GM23338 (cell line): Measurements from ENCODE around the gene POMP. TPM values are rescaled to one million over a fixed set of nuclear protein-coding genes. Genes with fewer than 3 reads are reported as not detected.

Experiments
- ATAC-seq: fragments of 200-7000 bp; cut with Tn5 transposase; 3 replicates; pipeline ENCODE4 v1.9.1; 2020
- DNase-seq: peaks from one replicate; pipeline ENCODE4 v3.0.0-alpha.2; 2015; ENCODE audit warnings: low spot score
- H2AFZ ChIP-seq: fragments of 200-600 bp; sonication (generic); 2 replicates; pipeline ENCODE4 v1.8.0; 2016; ENCODE audit warnings: antibody characterized with exemption, mild to moderate bottlenecking, moderate library complexity
- H3F3A ChIP-seq: fragments of 200-600 bp; sonication (generic); replicated peaks from 2 replicates; pipeline ENCODE4 v1.8.0; 2017; ENCODE audit warnings: antibody characterized with exemption, mixed run types, low read depth
- H3K27ac ChIP-seq: fragments of 200-600 bp; sonication (generic); 2 replicates; pipeline ENCODE4 v1.6.1; 2016; ENCODE audit warnings: low read depth
- H3K27me3 ChIP-seq: fragments of 200-600 bp; sonication (generic); 2 replicates; pipeline ENCODE4 v1.8.0; 2016; ENCODE audit warnings: mild to moderate bottlenecking, mixed run types, moderate library complexity; ENCODE audit not compliant: insufficient read depth
- H3K36me3 ChIP-seq: fragments of 200-600 bp; sonication (generic); 2 replicates; pipeline ENCODE4 v1.8.0; 2016; ENCODE audit warnings: mild to moderate bottlenecking; ENCODE audit not compliant: insufficient read depth
- H3K4me1 ChIP-seq: fragments of 200-600 bp; sonication (generic); 2 replicates; pipeline ENCODE4 v1.8.0; 2016; ENCODE audit warnings: mild to moderate bottlenecking, moderate library complexity; ENCODE audit not compliant: insufficient read depth
- H3K4me2 ChIP-seq: fragments of 200-600 bp; sonication (generic); 2 replicates; pipeline ENCODE4 v1.7.1; 2017; ENCODE audit warnings: mixed run types
- H3K4me3 ChIP-seq: fragments of 200-600 bp; sonication (generic); 2 replicates; pipeline ENCODE4 v1.6.1; 2016; ENCODE audit warnings: mixed run types
- H3K79me2 ChIP-seq: fragments of 200-600 bp; sonication (generic); replicated peaks from 2 replicates; pipeline ENCODE4 v1.8.0; 2017; ENCODE audit warnings: mild to moderate bottlenecking; ENCODE audit not compliant: insufficient read depth
- H3K9me2 ChIP-seq: fragments of 200-600 bp; sonication (generic); 2 replicates; pipeline ENCODE4 v1.8.0; 2017; ENCODE audit not compliant: insufficient read depth
- H4K20me1 ChIP-seq: fragments of 200-600 bp; sonication (generic); replicated peaks from 2 replicates; pipeline ENCODE4 v1.8.0; 2017; ENCODE audit warnings: mild to moderate bottlenecking; ENCODE audit not compliant: insufficient read depth
- H3K27ac Mint-ChIP-seq: 2 replicates; pipeline ENCODE4 v1.8.0; 2020; ENCODE audit warnings: inconsistent platforms, mild to moderate bottlenecking, moderate library complexity, mixed read lengths
- H3K27me3 Mint-ChIP-seq: 3 replicates; pipeline ENCODE4 v1.8.0; 2022; ENCODE audit warnings: low read depth, mild to moderate bottlenecking, moderate library complexity, mixed read lengths, inconsistent platforms; ENCODE audit not compliant: insufficient read depth, poor library complexity
- H3K36me3 Mint-ChIP-seq: 3 replicates; pipeline ENCODE4 v1.8.0; 2021; ENCODE audit warnings: low read depth, mild to moderate bottlenecking, inconsistent platforms, moderate library complexity, mixed read lengths
- H3K4me1 Mint-ChIP-seq: 3 replicates; pipeline ENCODE4 v1.8.0; 2020; ENCODE audit warnings: mild to moderate bottlenecking, inconsistent platforms, mixed read lengths
- H3K4me3 Mint-ChIP-seq: 3 replicates; pipeline ENCODE4 v1.8.0; 2021; ENCODE audit warnings: moderate library complexity, mild to moderate bottlenecking, inconsistent platforms, mixed read lengths
- H3K9me3 Mint-ChIP-seq: 3 replicates; pipeline ENCODE4 v1.8.0; 2020; ENCODE audit warnings: moderate library complexity, mild to moderate bottlenecking, inconsistent platforms, mixed read lengths
- CREB1 ChIP-seq: fragments of 250-450 bp; sonication (Bioruptor Pico); IDR thresholded peaks from 2 replicates; pipeline ENCODE4 v1.5.0; 2020; ENCODE audit warnings: low read depth, mild to moderate bottlenecking, moderate library complexity
- CTCF ChIP-seq, 2 experiments: fragments of 200-600 bp in 1 of 2; sonication (generic) in 1 of 2; conservative IDR thresholded peaks; 2 replicates each; pipeline versions ENCODE4 v1.5.1 to v1.6.1; 2016 to 2017; ENCODE audit warnings: antibody characterized with exemption in 2 of 2, low read depth in 2 of 2, mild to moderate bottlenecking in 2 of 2, moderate library complexity in 1 of 2
- ETS1 ChIP-seq: IDR thresholded peaks from 2 replicates; pipeline ENCODE4 v1.6.1; 2016; ENCODE audit warnings: antibody characterized with exemption
- EZH2 ChIP-seq: fragments of 200-600 bp; sonication (generic); IDR thresholded peaks from one replicate; pipeline ENCODE4 v1.8.0; 2017; ENCODE audit warnings: antibody characterized with exemption, mild to moderate bottlenecking, low read depth; ENCODE audit not compliant: unreplicated experiment
- EZH2phosphoT487 ChIP-seq: fragments of 200-600 bp; sonication (generic); IDR thresholded peaks from one replicate; pipeline ENCODE4 v1.8.1; 2018; ENCODE audit warnings: antibody characterized with exemption; ENCODE audit not compliant: unreplicated experiment
- JUNB ChIP-seq: IDR thresholded peaks from one replicate; pipeline ENCODE4 v1.6.1; 2016; ENCODE audit warnings: antibody characterized with exemption; ENCODE audit not compliant: unreplicated experiment
- NANOG ChIP-seq: IDR thresholded peaks from 2 replicates; pipeline ENCODE4 v1.6.1; 2016; ENCODE audit warnings: antibody characterized with exemption, borderline replicate concordance
- POLR2AphosphoS5 ChIP-seq: IDR thresholded peaks from 2 replicates; pipeline ENCODE4 v1.6.1; 2016; ENCODE audit warnings: antibody characterized with exemption, low read depth
- REST ChIP-seq: IDR thresholded peaks from one replicate; pipeline ENCODE4 v1.6.1; 2018; ENCODE audit warnings: antibody characterized with exemption; ENCODE audit not compliant: unreplicated experiment
- STAT1 ChIP-seq: IDR thresholded peaks from one replicate; pipeline ENCODE4 v1.6.1; 2016; ENCODE audit warnings: antibody characterized with exemption; ENCODE audit not compliant: unreplicated experiment
- ZNF114 ChIP-seq: fragments of 250-450 bp; sonication (Bioruptor Pico); IDR thresholded peaks from 2 replicates; pipeline ENCODE4 v1.5.0; 2020; ENCODE audit warnings: mild to moderate bottlenecking, moderate library complexity
- ZNF331 ChIP-seq: fragments of 250-450 bp; sonication (Bioruptor Pico); IDR thresholded peaks from 2 replicates; pipeline ENCODE4 v1.5.0; 2020; ENCODE audit warnings: low read depth, mild to moderate bottlenecking, moderate library complexity
- ZNF462 ChIP-seq: fragments of 250-450 bp; sonication (Bioruptor Pico); IDR thresholded peaks from 2 replicates; pipeline ENCODE4 v1.5.0; 2020; ENCODE audit warnings: mild to moderate bottlenecking, moderate library complexity
- polyA plus RNA-seq: library from polyadenylated mRNA; unstranded; fragments of >200 nt; fragmentation: Nextera tagmentation; extraction: Ambion mirVana; gene quantifications from 2 replicates; pipeline ENCODE4 v1.2.1, GENCODE V29; 2016
- total RNA-seq: library from RNA; depleted of rRNA; stranded (reverse); fragments of >200 nt; shearing (Covaris generic); gene quantifications from 2 replicates; pipeline ENCODE4 v1.2.3, GENCODE V29; 2014

The POMP gene
- total and polyA plus RNA-seq, 2 experiments from 2014 or later: 95.9 to 446 TPM

GRCh38 chr13:28631801-28632200, 27.1 kb upstream of the POMP start:
- Mint-ChIP-seq H3K4me1 (peaks cover 19% of the 10 kb centered on the region), H3K27ac (no peak overlapping the region; the same call in 1 of the 2 replicates), H3K4me3 (no peak overlapping the region), H3K9me3 (peaks cover 3% of the 10 kb centered on the region; the same call in 2 of the 3 replicates), H3K27me3 (peaks cover 12% of the 10 kb centered on the region), H3K36me3 (peaks cover 3% of the 10 kb centered on the region; the same call in 1 of the 3 replicates)
- H3K27me3 ChIP-seq: no peaks in the 10 kb centered on the region
- TF ChIP-seq ZNF331 (CRISPR knock-in tag) (no peak), JUNB (no peak), ETS1 (no peak), POLR2AphosphoS5 (no peak), CTCF (conservative IDR thresholded peaks at IDR 0.05; ENCODE audit: low read depth in 2 of 2) (no peak), NANOG (no peak), EZH2phosphoT487 (no peak), EZH2 (no peak), ZNF114 (CRISPR knock-in tag) (no peak), CREB1 (CRISPR knock-in tag) (no peak), STAT1 (no peak), ZNF462 (CRISPR knock-in tag) (no peak), REST (no peak)
- H2AFZ ChIP-seq: no peak overlapping the region
- H3K4me1 ChIP-seq: peaks cover 8% of the 10 kb centered on the region
- H4K20me1 ChIP-seq: no peaks in the 10 kb centered on the region
- H3K36me3 ChIP-seq: no peaks in the 10 kb centered on the region
- H3K4me3 ChIP-seq: no peak overlapping the region
- no peak overlapping the region for H3K4me2 ChIP-seq
- H3F3A ChIP-seq: no peaks in the 10 kb centered on the region
- H3K9me2 ChIP-seq: no peaks in the 10 kb centered on the region
- H3K27ac ChIP-seq: no peak overlapping the region
- ATAC-seq: no peak
- no peaks in the 10 kb centered on the region for H3K79me2 ChIP-seq
- no peak for DNase-seq
